GM10847 (cell line): ENCODE results near the gene ZNF598.

Experiments
- POLR2A ChIP-seq: IDR thresholded peaks from 2 replicates; pipeline ENCODE4 v1.6.1; 2011; ENCODE audit not compliant: insufficient read length; ENCODE audit errors: extremely low read depth

Gene ZNF598

GRCh38 chr16:2043667-2044451 is 34.2 kb upstream of the ZNF598 start:
- no peak for TF ChIP-seq POLR2A

- no peak for TF ChIP-seq POLR2A
Observed at GRCh38 chr16:2042986-2043666, 33.5 kb upstream of the ZNF598 start.

GRCh38 chr16:2042171-2042985 is 32.8 kb upstream of the ZNF598 start:
- no peak for TF ChIP-seq POLR2A

- no peak for TF ChIP-seq POLR2A
Observed at GRCh38 chr16:2040787-2041522, 31.3 kb upstream of the ZNF598 start.

- no peak for TF ChIP-seq POLR2A
Observed at GRCh38 chr16:2040041-2040786, 30.6 kb upstream of the ZNF598 start.

GRCh38 chr16:2039274-2040031 is 29.8 kb upstream of the ZNF598 start:
- no peak for TF ChIP-seq POLR2A

GRCh38 chr16:2038382-2039231 is 29.0 kb upstream of the ZNF598 start:
- no peak for TF ChIP-seq POLR2A

GRCh38 chr16:2037647-2038381 is 28.2 kb upstream of the ZNF598 start:
- no peak for TF ChIP-seq POLR2A

- no peak for TF ChIP-seq POLR2A
Observed at GRCh38 chr16:2037115-2037514, 27.5 kb upstream of the ZNF598 start.

GRCh38 chr16:2036200-2036966 is 26.8 kb upstream of the ZNF598 start:
- TF ChIP-seq POLR2A = no peak

GRCh38 chr16:2035431-2036199 is 26.0 kb upstream of the ZNF598 start:
- no peak for TF ChIP-seq POLR2A
